Body of pancreas (tissue), 4 donors: ENCODE results near the gene SH3D21. TPM values are rescaled to one million over a fixed set of nuclear protein-coding genes. Genes with fewer than 3 reads are reported as not detected.
A peak's percentile ranks its signal among the peaks of the same experiment; 100 is the strongest.

Source experiments
- ATAC-seq: fragments of 150-250 bp; one replicate; pipeline ENCODE4 v1.9.1; 2016
- DNase-seq, 4 donors: peaks; one replicate each; pipeline ENCODE4 v3.0.0-alpha.2; 2019
- H3K27ac ChIP-seq, 4 donors: fragments of 200-600 bp; sonication (generic); 1 replicate in 3 of 4; 2 replicates in 1 of 4; pipeline versions ENCODE4 v1.5.1 to v1.6.1; 2016 to 2019; ENCODE audit warnings: mild to moderate bottlenecking in 1 of 4, mixed read lengths in 1 of 4, moderate library complexity in 1 of 4
- H3K27me3 ChIP-seq, 2 donors: fragments of 200-600 bp; sonication (generic); one replicate each; pipeline ENCODE4 v1.6.0; 2016; ENCODE audit warnings: mild to moderate bottlenecking in 1 of 2
- H3K36me3 ChIP-seq, 2 donors: fragments of 200-600 bp; sonication (generic); replicated peaks in 1 of 2; 2 replicates each; pipeline ENCODE4 v1.5.1; 2016; ENCODE audit warnings: low read depth in 2 of 2; ENCODE audit not compliant: insufficient read depth in 1 of 2
- H3K4me1 ChIP-seq: fragments of 200-600 bp; sonication (generic); one replicate; pipeline ENCODE4 v1.6.0; 2016
- H3K4me3 ChIP-seq, 2 donors: fragments of 200-600 bp; sonication (generic); 1 replicate in 1 of 2; 2 replicates in 1 of 2; pipeline ENCODE4 v1.5.1; 2016 to 2019
- H3K9me3 ChIP-seq, 3 donors: fragments of 200-600 bp; sonication (generic); 1 replicate in 2 of 3; 2 replicates in 1 of 3; pipeline ENCODE4 v1.5.1; 2016
- CTCF ChIP-seq, 7 experiments: fragments of 450-650 bp in 4 of 7; fragments of 200-600 bp in 3 of 7; sonication (generic) in 3 of 7; IDR thresholded peaks; one replicate each; pipeline ENCODE4 v1.5.1; 2016 to 2019; ENCODE audit warnings: antibody characterized with exemption in 7 of 7
- POLR2A ChIP-seq, 3 donors: fragments of 450-650 bp; IDR thresholded peaks; one replicate each; pipeline ENCODE4 v1.6.1; 2016; ENCODE audit warnings: antibody characterized with exemption in 3 of 3, mild to moderate bottlenecking in 2 of 3
- WGBS, 2 donors: methylation state at CpG; one replicate each; pipeline ENCODE4 v1.1.5; 2017; 5-methylcytosine and 5-hydroxymethylcytosine counted together
- intact Hi-C: fragments of 100-400 bp; cut with DNase I; formaldehyde crosslinking; loops from one replicate; pipeline ENCODE4 v1.15.1; 2023
- total RNA-seq, 2 donors: library from RNA; depleted of rRNA; stranded (reverse); fragments of >200 nt; gene quantifications; one replicate each; pipeline ENCODE4 v1.1.0, GENCODE V29; 2016

Gene SH3D21
- total RNA-seq, 2 donors from 2014 or later, result 0.33 to 0.52 TPM

DNA sequence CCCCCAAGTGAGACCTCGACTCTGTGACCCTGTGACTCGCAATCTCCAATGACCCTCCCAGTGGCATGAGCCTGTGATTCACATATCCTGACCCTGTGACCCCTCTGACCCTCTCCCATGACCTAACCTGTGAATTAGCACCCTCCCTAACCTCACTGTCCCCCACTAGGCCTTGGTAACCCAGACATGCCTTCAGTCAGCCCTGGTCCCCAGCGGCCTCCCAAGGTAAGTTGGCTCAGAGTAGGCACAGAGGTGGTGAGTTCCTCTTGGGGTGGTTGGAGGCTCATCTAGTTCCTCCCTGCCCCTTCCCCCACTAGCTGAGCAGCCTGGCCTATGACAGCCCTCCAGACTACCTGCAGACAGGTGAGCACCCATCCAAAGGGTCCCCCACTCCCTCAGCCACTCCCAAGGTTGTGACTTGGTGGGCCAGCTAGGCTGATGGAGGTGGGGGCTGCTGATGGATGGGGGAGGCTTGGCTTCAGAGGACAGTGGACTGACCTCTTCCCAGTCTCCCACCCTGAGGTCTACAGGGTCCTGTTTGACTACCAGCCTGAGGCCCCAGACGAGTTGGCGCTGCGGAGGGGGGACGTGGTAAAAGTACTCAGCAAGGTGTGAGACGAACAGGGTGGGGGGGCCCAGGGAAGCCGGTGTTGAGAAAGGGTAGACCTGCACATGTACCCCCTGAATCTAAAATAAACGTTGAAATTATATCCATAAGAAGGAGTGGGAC is 1.6 kb downstream of the SH3D21 start:
- DNase-seq (no peak), ATAC-seq (no peak)
- Histone ChIP-seq H3K27ac (no peak overlapping the region), H3K27me3 (no peaks in the 10 kb centered on the region), H3K36me3 (no peaks in the 10 kb centered on the region), H3K9me3 (no peaks in the 10 kb centered on the region), H3K4me3 (no peak overlapping the region), H3K4me1 (peaks cover 19% of the 10 kb centered on the region)
- intact Hi-C loops, result no loop called here
- 75 to 91% methylated on average over 7 to 10 of the region's 10 CpGs for WGBS, 2 donors
- TF ChIP-seq POLR2A (IDR thresholded peaks at IDR 0.05), result no peak
- TF ChIP-seq CTCF (IDR thresholded peaks at IDR 0.05), result no peak

DNA sequence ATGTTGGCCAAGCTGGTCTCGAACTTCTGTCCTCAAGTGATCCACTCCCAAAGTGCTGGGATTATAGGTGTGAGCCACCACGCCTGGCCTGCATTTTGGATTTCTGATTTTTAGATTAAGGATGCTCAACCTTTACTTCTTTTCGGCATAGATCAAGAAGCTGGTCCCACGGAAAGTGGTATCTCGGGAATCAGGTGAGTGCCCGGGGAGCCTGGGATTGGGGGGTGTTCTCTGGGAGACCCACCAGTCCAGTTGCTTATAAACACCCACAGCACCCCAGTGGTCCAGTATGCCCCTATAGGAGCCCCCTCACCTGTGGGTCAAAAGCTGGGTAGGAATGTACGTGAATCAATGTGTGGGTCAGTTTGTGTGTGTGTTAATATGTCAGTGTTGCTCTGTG is 3.2 kb downstream of the SH3D21 start:
- intact Hi-C loops, result no loop called here
- no peak for DNase-seq
- no peak overlapping the region for H3K27ac ChIP-seq
- TF ChIP-seq POLR2A (IDR thresholded peaks at IDR 0.05) (no peak), CTCF (IDR thresholded peaks at IDR 0.05) (no peak)
- no peak overlapping the region for H3K4me3 ChIP-seq
- no peak for ATAC-seq
- 93 to 97% methylated on average over 7 of the region's 7 CpGs for WGBS, 2 donors
- no peaks in the 10 kb centered on the region for H3K27me3 ChIP-seq
- H3K9me3 ChIP-seq, result no peaks in the 10 kb centered on the region
- H3K36me3 ChIP-seq, result no peaks in the 10 kb centered on the region
- H3K4me1 ChIP-seq, result peaks cover 19% of the 10 kb centered on the region

- DNase-seq, result no peak
- Histone ChIP-seq H3K9me3 (no peaks in the 10 kb centered on the region), H3K4me1 (peaks cover 23% of the 10 kb centered on the region), H3K4me3 (no peak overlapping the region), H3K36me3 (no peaks in the 10 kb centered on the region), H3K27me3 (no peaks in the 10 kb centered on the region), H3K27ac (no peak overlapping the region)
- ATAC-seq, result no peak
- TF ChIP-seq POLR2A (IDR thresholded peaks at IDR 0.05), result no peak
- no peak for TF ChIP-seq CTCF (IDR thresholded peaks at IDR 0.05)
- intact Hi-C loops, result no loop called here
- 45 to 71% methylated on average over 13 to 15 of the region's 16 CpGs for WGBS, 2 donors
Observed at GRCh38 chr1:36320291-36320761, 14.2 kb downstream of the SH3D21 start.

- intact Hi-C loops, result no loop called here
- no peak for ATAC-seq
- H3K27me3 ChIP-seq, result no peaks in the 10 kb centered on the region
- DNase-seq, result no peak
- H3K4me3 ChIP-seq, result no peak overlapping the region
- peaks cover 23% of the 10 kb centered on the region for H3K4me1 ChIP-seq
- H3K9me3 ChIP-seq, result no peaks in the 10 kb centered on the region
- WGBS, 2 donors, result 30 to 51% methylated on average over 7 to 23 of the region's 23 CpGs
- no peaks in the 10 kb centered on the region for H3K36me3 ChIP-seq
- peak overlapping the region in 1 of 4 donors; percentile 53 for H3K27ac ChIP-seq
- no peak for TF ChIP-seq POLR2A (IDR thresholded peaks at IDR 0.05)
Observed at GRCh38 chr1:36320767-36321118, 14.6 kb downstream of the SH3D21 start.

- ATAC-seq (peak; percentile 8), DNase-seq (peak; percentile 39 to 56 (median 52))
- peaks cover 23% of the 10 kb centered on the region for H3K4me1 ChIP-seq
- peak overlapping the region in 1 of 4 donors; percentile 53 for H3K27ac ChIP-seq
- no peak for TF ChIP-seq CTCF (IDR thresholded peaks at IDR 0.05)
- TF ChIP-seq POLR2A (IDR thresholded peaks at IDR 0.05), result no peak
- no peaks in the 10 kb centered on the region for H3K36me3 ChIP-seq
- no peaks in the 10 kb centered on the region for H3K27me3 ChIP-seq
- intact Hi-C loops, result no loop called here
- no peaks in the 10 kb centered on the region for H3K9me3 ChIP-seq
- 42 to 88% methylated on average over 18 to 53 of the region's 59 CpGs for WGBS, 2 donors
- no peak overlapping the region for H3K4me3 ChIP-seq
Observed at GRCh38 chr1:36321119-36321951, 15.2 kb downstream of the SH3D21 start.
